ENCODE measurements around the gene COL16A1. TPM values are rescaled to one million over a fixed set of nuclear protein-coding genes. Genes with fewer than 3 reads are reported as not detected.

Gene COL16A1
- total RNA-seq, 4 donors from 2014 or later: 14.3 to 135 (median 40.1) TPM

DNA sequence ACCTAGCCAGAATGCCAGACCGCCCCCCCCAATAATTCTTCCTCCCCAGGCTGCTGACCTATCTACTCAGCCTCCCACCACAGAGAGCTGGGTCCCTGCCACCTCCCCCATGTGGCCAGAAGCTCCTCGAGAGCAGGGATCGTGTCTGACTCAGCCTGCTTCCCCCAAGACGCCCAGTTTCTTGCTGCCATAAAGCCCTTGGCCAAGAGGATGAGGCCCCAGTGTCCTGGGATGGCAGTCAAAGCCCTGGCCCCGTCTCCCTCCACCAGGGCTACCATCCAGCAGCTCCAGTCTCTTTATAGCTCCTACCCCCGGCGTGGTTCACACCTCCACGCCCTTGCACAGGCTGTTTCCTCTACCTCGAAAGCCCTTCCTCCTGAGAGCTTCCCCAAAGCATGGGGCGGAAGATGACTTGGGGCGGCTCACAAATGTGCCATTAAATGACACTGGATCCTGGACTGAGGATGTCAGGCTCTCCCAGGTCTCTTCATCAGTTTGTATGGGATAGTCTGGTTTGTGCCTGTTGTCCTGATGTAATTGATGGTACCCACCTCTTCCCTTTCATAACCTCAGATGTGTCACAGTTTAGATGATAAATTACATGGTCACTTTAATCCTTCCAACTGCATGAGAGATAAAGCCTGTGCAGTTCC, 47.2 kb upstream of the COL16A1 start:
- peak; percentile 35 for DNase-seq
- intact Hi-C loops (cut with DNase I; ENCODE audit: low total_unique reads) (no loop called here), in situ Hi-C loops (cut with MboI; ENCODE audit: low pct_ligation_motif_present in 1 of 4, low pct_unique_long_range_greater_than_20kb in 1 of 4, low sequenced_read_pairs in 3 of 4) (no loop called here)
- TF ChIP-seq POLR2AphosphoS5 (IDR thresholded peaks at IDR 0.05) (no peak), EP300 (IDR thresholded peaks at IDR 0.05; ENCODE audit: low read depth) (no peak), POLR2A (IDR thresholded peaks at IDR 0.05) (no peak)
- TF ChIP-seq, protein P1, sequence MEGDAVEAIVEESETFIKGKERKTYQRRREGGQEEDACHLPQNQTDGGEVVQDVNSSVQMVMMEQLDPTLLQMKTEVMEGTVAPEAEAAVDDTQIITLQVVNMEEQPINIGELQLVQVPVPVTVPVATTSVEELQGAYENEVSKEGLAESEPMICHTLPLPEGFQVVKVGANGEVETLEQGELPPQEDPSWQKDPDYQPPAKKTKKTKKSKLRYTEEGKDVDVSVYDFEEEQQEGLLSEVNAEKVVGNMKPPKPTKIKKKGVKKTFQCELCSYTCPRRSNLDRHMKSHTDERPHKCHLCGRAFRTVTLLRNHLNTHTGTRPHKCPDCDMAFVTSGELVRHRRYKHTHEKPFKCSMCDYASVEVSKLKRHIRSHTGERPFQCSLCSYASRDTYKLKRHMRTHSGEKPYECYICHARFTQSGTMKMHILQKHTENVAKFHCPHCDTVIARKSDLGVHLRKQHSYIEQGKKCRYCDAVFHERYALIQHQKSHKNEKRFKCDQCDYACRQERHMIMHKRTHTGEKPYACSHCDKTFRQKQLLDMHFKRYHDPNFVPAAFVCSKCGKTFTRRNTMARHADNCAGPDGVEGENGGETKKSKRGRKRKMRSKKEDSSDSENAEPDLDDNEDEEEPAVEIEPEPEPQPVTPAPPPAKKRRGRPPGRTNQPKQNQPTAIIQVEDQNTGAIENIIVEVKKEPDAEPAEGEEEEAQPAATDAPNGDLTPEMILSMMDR (IDR thresholded peaks at IDR 0.05): no peak
- Histone ChIP-seq H3K4me1 (peaks cover 12 to 16% (median 14%) of the 10 kb centered on the region in 4 donors), H3K27ac (no peak overlapping the region), H3K4me3 (no peak overlapping the region), H3K36me3 (no peaks in the 10 kb centered on the region), H3K9me3 (no peaks in the 10 kb centered on the region), H3K27me3 (peaks cover 4% of the 10 kb centered on the region)
- 44% methylated on average over 11 of the region's 11 CpGs; no CpG with 5 or more reads in 1 of the 2 donors for WGBS, 2 donors (ENCODE audit: low coverage in 1 of 2)

DNA sequence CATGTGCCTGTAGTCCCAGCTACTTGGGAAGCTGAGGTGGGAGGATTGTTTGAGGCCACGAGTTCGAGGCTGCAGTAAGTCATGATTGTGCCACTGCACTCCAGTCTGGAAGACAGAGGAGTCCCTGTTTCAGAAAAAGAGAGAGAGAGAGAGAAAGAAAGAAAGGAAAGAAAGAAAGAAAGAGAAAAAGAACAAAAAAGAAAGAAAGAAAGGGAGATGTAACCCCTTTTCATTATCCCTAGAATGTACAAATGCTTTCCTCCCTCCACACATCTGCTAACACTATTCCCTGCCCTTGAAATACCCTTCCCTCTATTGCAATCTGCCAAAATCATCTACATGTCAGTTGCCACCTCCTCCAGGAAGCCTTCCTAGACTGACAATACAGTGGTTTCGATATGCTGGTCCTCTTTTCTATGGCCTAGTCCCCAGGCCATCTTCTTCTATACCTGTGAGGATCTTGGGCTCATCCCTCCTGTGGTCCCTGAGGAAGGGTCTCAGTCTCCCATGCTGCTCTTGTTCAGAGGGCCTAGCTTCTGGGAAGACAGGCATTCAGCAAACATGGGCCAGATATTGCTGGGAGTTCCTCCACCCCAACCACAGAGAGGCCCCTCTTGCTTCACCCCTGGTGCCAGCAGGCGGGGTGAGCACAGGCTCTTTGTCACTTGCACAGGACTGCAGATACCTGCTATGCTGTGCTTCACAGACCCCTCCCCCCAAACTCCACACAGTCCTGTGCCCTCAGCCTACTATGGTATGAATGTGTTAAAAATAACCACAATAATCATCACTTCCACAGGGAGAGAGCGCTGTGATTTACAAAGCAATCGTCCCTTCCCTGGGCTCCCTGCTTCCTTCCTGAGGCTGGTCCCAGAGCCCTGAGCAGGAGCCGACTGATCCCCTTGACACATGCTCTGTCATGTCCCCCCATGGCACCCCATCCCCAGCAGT, 46.2 kb upstream of the COL16A1 start:
- Histone ChIP-seq H3K4me1 (peaks cover 12 to 16% (median 14%) of the 10 kb centered on the region in 4 donors), H3K27ac (no peak overlapping the region), H3K27me3 (peaks cover 4% of the 10 kb centered on the region), H3K4me3 (no peak overlapping the region), H3K9me3 (no peaks in the 10 kb centered on the region), H3K36me3 (no peaks in the 10 kb centered on the region)
- in situ Hi-C loops (cut with MboI; ENCODE audit: low pct_ligation_motif_present in 1 of 4, low pct_unique_long_range_greater_than_20kb in 1 of 4, low sequenced_read_pairs in 3 of 4): no loop called here
- intact Hi-C loops (cut with DNase I; ENCODE audit: low total_unique reads): loop anchor here (10.0 kb wide), 2 partner anchors 85 to 1975 kb away; no protein-coding TSS in a partner anchor
- TF ChIP-seq POLR2A (IDR thresholded peaks at IDR 0.05) (no peak), POLR2AphosphoS5 (IDR thresholded peaks at IDR 0.05) (no peak), EP300 (IDR thresholded peaks at IDR 0.05; ENCODE audit: low read depth) (no peak)
- TF ChIP-seq, protein P1 (IDR thresholded peaks at IDR 0.05): no peak
- no peak for DNase-seq
- 80 to 94% methylated on average over 2 to 7 of the region's 7 CpGs for WGBS, 2 donors (ENCODE audit: low coverage in 1 of 2)

DNA sequence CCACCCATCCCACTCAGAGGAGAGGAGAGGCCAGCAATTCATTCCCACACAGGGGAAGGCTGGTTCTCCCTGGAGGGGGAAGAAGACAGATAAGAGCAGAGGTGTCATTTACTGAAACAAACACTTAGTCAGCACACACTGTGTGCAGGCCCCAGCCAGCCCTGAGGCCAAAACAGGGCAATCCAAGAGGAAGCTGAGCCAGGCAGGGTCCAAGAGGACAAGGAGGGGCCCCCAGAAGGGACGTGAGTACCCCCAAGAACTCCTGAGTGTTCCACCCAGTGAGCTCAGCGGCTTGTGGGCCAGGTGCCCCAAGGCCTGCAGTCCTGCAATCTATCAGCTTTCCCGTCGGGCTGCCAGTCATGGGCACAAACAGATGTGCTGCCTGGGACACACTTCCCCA, 44.5 kb upstream of the COL16A1 start:
- in situ Hi-C loops (cut with MboI; ENCODE audit: low pct_ligation_motif_present in 1 of 4, low pct_unique_long_range_greater_than_20kb in 1 of 4, low sequenced_read_pairs in 3 of 4) (no loop called here), intact Hi-C loops (cut with DNase I; ENCODE audit: low total_unique reads) (loop anchor here (10.0 kb wide), 2 partner anchors 84 to 1974 kb away; no protein-coding TSS in a partner anchor)
- Histone ChIP-seq H3K4me3 (no peak overlapping the region), H3K4me1 (peaks cover 2 to 4% (median 3%) of the 10 kb centered on the region in 4 donors), H3K36me3 (no peaks in the 10 kb centered on the region), H3K9me3 (no peaks in the 10 kb centered on the region), H3K27ac (no peak overlapping the region), H3K27me3 (peaks cover 4% of the 10 kb centered on the region)
- TF ChIP-seq, protein P1 (IDR thresholded peaks at IDR 0.05): no peak
- TF ChIP-seq POLR2A (IDR thresholded peaks at IDR 0.05) (no peak), POLR2AphosphoS5 (IDR thresholded peaks at IDR 0.05) (no peak), EP300 (IDR thresholded peaks at IDR 0.05; ENCODE audit: low read depth) (no peak)
- WGBS, 2 donors (ENCODE audit: low coverage in 1 of 2): 76% methylated on average over 4 of the region's 4 CpGs; no CpG with 5 or more reads in 1 of the 2 donors
- DNase-seq: no peak

DNA sequence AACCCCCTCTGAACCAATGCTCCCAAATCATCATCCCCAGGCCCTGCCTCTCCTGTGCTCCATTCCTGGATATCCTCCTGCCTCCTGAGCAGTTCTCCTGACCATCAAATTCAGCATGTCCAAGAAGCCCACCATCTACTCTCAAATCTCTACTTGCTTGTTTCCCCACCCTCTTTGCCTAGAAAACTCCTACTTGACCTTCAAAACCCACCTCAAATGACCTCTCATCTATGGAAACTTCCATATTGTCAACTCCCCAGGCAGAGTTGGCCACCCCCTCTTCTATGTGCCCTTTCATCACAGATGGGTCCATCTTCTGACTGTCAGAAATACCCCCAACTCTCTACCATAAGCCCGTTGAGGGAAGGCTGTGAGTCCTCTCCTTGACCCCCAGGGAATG, 43.5 kb upstream of the COL16A1 start:
- in situ Hi-C loops (cut with MboI; ENCODE audit: low pct_ligation_motif_present in 1 of 4, low pct_unique_long_range_greater_than_20kb in 1 of 4, low sequenced_read_pairs in 3 of 4) (no loop called here), intact Hi-C loops (cut with DNase I; ENCODE audit: low total_unique reads) (loop anchor here (10.0 kb wide), 2 partner anchors 83 to 1973 kb away; no protein-coding TSS in a partner anchor)
- Histone ChIP-seq H3K27ac (no peak overlapping the region), H3K36me3 (no peaks in the 10 kb centered on the region), H3K4me3 (no peak overlapping the region), H3K4me1 (peaks cover 0 to 4% (median 2%) of the 10 kb centered on the region in 4 donors), H3K9me3 (no peaks in the 10 kb centered on the region), H3K27me3 (peaks cover 4% of the 10 kb centered on the region)
- TF ChIP-seq EP300 (IDR thresholded peaks at IDR 0.05; ENCODE audit: low read depth) (no peak), POLR2A (IDR thresholded peaks at IDR 0.05) (no peak), POLR2AphosphoS5 (IDR thresholded peaks at IDR 0.05) (no peak)
- TF ChIP-seq, protein P1 (IDR thresholded peaks at IDR 0.05): no peak
- 88% methylated on average over 1 of the region's 1 CpG; no CpG with 5 or more reads in 1 of the 2 donors for WGBS, 2 donors (ENCODE audit: low coverage in 1 of 2)
- no peak for DNase-seq

All from transverse colon (tissue), 4 donors.